NCI-H82 (cell line): ENCODE measurements around the gene HELZ.
"Not testable (repeated sequence)": the region's sequence is repeated elsewhere in the genome, so short reads cannot be mapped to it uniquely, and the experiment has no call there.

Experiments
- DNase-seq: peaks from one replicate; lab custom pipeline; 2025; lab: John Stamatoyannopoulos, UW

The HELZ gene

DNA sequence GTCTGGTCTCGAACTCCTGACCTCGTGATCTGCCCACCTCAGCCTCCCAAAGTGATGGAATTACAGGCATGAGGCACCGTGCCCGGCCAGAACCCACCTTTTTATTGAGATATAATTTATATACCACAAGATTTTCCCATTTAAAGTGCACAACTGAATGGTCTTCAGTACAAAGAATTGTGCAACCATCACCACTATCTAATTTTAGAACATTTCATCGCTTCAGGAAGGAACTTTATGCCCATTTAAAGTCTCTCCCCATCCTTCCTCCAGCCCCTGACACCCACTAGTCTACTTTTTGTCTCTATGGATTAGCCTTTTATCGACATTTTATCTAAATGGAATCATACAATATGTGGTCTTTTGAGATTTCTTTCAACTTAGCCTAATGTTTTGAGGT, 25.4 kb upstream of the HELZ start:
- no peak for DNase-seq

DNA sequence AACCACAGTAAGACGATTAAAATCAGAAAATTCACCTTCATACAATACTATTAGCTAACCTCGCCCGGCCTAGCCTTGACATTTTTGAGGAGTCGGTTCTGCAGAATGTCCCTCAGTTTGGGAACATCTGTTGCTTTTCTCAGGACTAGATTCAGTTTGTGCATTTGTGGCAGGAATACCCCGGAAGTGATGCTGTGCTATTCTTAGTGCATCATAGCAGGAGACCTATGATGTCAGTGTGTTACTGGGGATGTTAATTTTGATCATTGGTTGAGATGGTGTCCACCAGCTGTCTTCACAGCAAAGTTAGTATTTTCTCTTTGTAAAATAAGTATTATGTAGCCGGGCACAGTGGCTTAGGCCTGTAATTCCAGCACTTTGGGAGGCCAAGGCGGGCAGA, 21.5 kb upstream of the HELZ start:
- no peak for DNase-seq

DNA sequence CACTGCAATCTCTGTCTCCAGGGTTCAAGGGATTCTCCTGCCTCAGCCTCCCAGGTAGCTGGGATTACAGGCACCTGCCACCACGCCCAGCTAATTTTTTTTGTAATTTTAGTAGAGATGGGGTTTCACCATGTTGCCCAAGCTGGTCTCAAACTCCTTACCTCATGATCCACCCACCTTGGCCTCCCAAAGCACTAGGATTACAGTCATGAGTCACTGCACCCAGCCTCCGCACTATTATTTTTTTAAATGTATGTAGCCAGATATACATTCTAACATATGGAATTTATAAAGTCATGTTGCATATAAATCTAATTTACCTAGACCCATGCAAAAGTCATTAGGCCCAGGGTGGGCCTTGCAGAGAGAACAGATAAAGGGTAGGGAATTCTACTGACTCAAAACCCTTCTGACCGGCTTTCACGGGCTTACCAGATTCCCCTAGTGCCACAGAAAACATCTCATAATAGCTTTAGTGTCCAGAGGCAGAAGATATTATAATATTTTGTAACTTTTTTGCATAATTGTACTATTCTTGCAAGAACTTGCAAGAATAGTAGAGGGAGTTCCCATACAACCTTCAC, 20.5 kb upstream of the HELZ start:
- no peak for DNase-seq

DNA sequence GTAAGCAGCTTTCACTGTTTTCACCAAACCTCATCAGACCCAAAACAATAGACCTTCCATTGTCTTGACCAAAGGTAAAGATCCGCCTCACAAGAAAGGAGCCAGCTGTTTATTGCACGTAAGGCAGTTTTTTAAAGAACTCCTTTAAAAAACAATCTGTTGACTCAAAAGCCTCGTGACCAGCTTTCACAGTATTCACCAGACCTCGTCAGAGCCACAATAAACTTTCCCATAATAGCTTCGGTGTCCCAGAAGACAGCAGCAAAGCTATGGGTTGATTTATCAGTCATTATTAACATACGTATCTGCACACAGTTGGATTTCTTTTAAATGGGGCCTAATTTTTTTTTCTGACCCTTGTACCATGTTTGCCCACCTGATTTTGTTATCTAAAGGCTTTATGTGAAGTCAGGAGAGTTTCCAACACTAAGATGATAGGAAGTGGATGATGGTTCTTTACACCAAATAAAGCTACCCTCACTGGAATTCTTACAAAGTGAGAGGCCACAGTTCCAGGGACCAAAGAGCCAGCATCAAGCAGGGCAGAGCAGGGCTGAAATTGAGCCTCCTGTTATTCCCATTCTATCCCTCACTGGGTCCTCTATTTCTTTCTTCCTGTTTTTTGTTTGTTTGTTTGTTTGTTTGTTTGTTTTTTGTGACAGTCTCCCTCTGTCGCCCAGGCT, 17.6 kb upstream of the HELZ start:
- no peak for DNase-seq

DNA sequence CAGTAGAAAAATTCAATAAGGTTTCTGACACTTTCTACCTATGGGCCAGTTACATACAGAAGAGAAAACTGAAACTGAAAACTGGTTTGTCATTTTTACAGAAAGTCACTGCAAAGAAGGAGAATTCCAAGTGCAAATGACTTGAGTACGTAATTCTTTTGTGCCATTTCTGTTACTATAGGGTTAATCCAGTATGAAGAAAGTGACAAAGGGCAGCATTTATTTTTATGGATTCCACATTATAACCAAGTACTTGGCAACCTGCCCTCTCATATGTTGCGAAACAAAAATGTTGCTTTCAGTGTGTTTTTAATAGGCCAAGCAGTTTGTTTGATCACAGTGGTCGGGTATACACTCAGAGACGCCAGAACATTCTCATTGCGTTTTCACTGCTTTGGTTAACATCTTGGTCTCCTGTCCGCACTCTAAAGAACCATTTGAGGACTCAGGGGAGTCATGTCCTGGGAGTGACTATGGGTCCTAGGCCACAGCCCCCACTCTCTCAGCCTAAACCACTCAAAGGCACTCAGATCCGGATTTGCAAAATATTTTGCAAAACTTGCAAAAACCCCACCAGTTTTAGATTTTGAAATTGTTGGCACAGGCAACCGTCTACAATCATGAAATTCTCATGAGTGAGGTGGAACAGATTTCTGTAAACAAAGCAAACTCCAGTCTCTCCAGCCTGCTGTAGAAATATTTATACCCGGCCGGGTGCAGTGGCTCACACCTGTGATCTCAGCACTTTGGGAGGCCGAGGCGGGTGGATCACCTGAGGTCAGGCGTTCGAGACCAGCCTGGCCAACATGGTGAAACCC, 15.4 kb upstream of the HELZ start:
- no peak for DNase-seq

DNA sequence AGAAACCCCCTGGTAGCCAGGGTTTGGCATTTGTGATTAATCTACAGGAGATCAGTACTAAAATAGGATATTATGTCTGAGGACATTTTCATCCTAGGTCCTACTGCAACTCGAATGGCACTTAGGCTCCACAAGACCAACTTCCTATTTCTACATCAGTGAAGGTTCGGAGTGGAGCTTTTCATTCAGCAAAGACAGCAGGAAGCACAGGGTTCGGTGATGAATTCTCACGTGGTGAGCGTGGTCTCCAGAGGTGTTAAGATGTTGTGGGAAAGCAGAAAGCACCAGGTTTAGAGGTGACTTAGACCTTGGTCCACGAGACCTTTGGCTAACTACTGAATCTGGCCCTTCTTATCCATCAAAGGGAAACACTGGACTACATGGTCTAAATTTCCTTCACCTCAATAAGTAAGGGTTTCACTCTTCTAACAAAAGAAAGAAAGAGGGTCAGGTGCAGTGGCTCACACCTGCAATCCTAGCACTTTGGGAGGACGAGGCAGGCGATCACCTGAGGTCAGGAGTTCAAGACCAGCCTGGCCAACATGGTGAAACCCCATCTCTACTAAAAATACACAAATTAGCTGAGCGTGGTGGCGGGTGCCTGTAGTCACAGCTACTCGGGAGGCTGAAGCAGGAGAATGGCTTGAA, 13.9 kb upstream of the HELZ start:
- DNase-seq, result no peak

DNA sequence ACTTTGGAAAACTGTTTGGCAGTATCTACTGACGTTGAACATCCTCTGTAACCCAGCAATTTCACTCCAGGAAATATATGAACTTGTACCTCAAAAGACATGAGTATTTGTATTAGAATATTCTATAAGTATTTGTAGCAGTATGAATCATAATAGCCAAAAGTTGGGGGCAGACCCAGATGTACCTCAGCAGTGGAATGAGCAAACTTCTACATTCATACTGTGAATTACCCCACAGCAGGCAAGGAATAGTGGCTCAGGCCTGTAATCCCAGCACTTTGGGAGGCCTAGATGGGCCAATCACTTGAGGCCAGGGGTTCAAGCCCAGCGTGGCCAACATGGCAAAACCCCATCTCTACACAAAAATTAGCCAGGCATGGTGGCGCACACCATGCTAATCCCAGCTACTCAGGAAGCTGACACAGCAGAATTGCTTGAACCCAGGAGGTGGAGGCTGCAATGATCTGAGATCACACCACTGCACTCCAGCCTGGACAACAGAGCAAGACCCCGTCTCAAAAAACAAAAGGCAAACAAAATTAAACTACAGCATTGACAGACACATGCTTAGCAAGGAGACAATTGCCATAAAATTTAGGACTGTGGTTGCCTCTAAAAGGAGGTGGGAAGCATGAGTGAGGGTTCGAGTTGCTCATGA, 11.2 kb upstream of the HELZ start:
- DNase-seq, result no peak

DNA sequence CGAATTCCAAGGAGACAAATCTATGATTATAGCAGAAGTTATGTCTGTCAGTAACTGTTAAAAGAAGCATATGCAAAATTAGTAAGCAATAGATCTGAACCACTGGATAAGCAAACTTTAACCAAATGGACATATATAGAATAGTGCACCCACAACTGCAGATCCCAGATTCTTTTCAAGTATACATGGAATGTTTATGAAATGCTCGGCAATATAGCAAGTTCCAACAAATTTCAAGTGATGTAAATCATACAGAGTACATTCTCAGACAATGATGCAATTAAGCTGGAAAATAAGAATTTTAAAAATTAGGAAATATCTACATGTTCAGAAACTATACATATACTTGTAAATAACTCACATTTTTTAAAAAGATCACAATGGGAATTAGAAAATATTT, 8.4 kb upstream of the HELZ start:
- no peak for DNase-seq

DNA sequence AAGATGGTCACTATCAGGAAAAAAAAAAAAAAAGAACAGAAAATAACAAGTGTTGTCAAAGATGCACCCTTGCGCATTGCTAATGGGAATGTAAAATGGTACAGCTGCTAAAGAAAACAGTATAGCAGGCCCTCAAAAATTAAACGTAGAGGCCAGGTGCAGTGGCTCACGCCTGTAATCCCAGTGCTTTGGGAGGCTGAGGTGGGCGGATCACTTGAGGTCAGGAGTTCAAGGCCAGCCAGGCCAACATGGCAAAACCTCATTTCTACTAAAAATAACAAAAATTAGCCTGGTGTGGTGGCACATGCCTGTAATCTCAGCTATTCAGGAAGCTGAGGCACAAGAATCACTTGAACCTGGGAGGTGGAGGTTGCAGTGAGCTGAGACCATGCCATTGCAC, 6.6 kb upstream of the HELZ start:
- DNase-seq, result not testable (repeated sequence)

DNA sequence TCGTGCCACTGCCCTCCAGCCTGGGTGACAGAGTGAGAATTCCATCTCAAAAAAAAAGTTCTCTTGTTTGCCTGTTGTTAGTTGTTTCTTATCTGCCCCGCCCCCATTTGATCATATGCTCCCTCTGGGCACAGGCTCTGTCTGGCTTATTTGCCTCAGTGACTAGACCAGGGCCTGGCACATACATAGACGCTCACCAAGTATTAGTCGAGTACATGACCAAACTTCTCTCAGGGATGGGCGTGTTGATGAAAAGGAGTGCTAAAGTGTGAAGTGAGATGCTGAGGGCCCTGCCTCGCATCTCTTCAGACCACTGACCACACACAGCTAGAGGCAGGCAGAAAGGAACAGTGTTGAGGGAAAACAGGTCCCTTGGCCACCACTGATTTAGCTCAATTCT, 3.3 kb upstream of the HELZ start:
- no peak for DNase-seq

DNA sequence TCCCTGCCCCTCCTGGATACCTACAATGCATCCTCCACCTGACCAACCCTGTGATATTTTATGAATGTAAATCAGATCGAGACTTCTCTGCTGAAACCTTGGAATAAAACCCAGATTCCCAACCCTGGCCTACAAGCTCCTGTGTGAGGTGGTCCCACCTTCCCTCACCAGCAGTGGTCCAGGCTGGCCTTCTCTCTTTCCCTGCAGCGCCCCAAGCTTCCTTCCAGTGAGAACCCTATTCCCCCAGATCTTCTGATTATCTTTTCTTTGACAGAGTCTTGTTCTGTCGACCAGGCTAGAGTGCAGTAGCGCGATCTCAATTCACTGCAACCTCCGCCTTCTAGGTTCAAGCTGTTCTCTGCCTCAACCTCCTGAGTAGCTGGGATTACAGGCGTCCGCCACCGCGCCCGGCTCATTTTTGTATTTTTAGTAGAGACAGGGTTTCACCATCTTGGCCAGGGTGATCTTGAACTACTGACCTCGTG, 2.5 kb upstream of the HELZ start:
- DNase-seq, result no peak

DNA sequence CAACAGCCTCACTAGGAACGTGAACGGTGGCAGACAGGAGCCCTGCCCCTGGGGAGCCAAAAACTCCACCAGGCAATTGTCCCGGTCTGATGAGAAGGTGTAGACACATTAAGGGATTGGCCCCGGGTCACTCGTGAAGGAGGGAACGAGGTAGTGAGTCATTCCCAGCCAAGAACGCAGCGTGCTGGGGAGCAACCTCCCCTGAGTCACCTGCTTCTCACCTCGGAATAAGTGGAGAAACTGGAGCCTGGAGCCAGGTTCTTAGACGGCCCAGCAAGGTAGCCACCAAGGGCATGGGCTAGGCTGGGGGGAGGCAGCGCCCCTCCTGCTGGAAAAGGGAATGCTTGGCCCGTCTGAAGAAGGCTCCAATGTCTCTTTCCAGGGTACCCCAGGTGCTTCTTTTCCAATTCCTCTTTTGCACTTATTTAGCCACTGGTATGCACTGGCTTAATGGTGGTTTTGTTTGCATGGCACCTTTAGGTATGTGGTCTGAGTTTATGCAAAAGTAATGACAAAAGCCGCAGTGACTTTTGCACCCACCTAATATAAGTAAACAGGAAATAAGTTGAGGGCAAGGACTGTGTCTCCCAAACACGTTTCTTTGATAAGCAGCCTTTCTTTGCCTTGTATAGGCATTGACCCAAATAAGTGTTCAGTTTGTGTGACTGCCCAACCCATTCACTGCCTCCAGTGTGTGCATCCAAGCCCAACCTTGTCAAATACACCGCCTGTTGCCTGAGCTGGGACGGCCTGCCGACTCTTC, 1.8 kb upstream of the HELZ start:
- DNase-seq, result peak; percentile 36

DNA sequence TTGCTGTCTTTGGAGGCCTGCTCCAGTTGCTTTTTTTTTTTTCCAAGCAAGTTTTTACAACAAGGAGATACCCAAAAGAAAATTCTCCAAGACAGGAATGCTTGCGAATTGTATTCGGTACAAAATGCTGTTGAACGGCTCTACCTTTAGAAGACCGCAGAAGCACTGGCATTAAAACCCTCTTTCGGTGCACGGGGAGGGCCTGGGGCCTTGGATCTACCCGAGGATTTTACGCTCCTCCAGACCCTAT, 1.3 kb upstream of the HELZ start:
- DNase-seq, result no peak

DNA sequence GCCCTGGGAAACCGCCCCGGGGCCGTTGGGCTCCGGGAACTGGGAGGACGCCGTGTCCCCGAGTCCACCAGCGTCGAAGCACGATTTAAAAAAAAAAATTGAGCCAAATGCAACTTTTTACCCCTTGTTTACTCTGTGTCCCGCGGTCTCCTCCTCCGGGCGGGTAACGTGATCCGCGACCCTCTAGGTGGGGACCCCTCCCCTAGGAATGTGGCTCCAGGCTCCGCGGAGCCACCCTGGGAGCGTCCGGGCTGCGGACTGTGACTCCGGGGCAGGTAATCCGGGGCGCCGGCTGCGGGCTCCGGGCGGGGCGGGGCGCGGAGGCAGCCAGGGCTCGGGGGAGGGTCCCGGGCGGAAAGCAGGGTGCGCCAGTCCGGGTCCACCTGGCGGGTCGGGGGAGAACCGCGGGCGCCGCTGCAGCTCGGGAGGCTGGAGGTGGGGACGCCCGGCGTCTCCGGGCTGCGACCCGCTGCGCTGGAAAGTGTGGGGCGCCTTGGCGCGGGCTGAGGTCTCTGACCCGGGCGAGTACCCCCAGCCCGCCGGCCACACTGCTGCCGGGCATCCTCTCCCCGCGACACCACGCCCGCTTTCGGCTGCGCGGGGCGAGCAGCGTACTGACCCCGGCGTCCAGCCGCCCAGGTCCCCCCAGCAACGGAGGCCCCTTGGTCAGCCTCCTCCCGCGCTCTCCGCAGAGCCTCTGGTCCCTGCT, 852 bp upstream of the HELZ start:
- peak; percentile 61 for DNase-seq

DNA sequence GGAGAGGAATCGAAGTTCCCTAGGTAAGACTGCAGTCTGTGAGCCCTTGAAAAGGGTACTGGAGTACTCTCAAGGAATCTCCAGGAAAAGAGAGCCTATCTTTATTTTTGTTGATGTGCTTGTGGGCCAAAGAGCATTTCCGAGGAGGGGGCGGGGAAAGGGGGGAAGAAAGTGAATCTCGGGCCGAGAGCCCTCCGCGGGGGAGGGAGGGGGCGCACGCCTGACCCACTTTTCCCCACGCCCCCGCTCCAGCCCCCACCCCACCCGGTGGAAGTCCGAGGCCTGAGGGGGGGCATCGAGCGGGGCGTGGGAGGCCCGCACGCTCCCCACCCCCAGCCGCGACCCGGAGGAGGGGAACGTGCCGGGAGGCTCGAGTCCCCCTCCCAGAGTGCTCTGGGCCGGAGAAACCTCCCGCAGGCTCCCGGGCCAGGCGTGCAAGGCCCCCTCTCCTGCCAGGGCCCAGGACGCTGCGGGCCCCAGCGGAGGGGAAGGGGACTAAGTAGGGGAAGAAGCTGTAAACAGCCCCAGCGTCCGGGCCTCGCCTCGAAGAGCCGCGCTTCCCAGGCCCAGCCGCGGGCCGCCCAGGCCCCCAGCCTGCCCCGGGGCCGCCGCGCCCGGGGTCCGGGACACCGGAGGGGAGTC, 444 bp downstream of the HELZ start:
- DNase-seq, result peak; percentile 58

DNA sequence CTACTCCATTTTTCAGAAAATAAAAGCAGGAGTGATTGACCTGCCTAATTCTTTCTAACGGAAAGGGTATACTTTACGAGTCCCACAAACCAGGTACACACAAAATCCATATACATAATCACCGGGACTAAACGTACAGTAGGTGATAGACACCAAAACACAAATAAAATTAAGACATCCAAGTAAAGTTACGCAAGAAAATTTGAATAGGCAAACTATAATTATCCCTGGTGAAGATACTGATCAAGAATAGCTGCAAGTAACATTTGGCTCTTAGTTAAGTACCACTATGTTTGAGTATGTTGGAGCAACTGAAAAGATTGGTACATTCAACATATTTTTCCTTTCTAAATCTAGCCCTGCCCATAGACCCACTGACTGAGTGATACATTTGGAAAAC, 1.7 kb downstream of the HELZ start:
- DNase-seq, result no peak

DNA sequence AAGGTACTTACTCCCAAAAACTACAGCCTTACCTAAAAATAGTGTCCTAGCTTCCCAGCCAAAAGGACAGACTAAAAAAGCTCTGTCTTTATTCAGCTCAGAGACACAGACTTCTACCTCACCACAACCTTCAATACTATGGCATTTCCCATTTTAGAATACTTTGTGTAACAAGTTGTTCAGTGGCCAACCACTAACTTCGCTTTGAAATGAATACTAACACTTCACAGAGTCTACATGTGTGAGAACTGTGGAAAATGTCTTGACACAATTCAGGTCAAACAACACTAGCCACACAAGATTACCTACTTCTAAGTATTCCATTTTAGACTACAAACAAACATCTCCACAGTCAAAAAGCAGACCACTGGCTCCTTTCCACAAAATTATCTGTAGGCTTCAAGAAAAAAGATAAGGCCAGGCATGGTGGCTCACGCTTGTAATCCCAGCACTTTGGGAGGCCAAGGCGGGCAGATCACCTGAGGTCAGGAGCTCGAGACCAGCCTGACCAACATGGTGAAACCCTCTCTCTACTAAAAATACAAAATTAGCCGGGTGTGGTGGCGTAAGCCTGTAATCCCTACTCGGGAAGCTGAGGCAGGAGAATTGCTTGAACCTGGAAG, 3.2 kb downstream of the HELZ start:
- no peak for DNase-seq

DNA sequence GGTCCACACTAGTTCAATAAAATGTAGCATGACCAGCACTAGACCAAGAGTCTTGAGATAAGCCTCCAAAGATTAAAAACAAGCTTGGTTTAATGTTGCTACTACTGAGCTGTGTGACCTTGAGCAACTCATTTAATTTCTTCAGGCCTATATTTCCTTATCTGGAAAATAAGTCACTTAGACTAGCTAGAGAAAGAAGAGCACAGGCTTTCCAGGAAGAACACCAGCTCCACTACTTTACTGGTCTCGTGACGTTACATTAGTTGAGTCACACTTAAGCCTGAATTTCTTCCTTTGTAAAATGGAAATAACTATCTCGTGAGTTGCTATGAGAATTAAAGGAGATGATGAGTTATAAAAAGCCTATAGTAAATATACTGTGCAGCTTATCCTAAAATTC, 5.4 kb downstream of the HELZ start:
- no peak for DNase-seq

DNA sequence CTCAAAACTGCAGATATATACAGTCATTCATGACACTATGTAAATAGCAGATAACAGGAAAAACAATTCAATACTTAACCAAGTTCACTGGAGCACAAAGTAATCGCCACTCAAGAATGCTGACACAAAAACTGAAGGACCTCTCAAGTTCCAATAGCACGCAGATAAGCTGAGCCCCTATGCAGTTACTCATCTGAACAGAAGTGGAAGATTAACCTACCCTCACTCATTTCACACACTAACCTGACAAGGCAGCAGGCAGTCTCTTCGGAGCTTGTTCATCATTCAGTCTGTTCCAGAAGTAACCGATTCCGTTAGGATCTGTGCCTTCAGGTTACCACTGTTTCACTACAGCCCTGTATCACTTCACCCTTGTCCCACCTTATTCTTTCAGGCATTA, 6.0 kb downstream of the HELZ start:
- DNase-seq, result no peak

DNA sequence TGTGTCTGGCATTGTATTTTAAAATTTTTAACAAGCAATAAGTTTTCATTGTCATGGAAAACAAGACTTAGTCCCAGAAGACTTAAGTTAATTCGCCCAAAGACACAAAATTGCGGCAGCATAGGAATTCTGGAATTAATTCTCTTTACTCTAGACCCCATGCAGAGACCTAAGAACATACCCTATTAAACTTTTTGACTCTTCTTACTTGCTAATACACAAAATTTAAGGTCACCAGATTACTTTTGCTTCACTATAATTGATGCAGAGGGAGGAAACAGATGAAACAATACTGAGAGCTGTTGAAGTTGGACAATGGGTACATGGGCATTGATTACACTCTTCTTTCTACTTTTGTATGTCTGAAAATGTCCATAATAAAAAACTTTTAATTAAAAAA, 12.6 kb downstream of the HELZ start:
- no peak for DNase-seq
